A549 (cell line): ENCODE data around the gene ARMC9. TPM values are rescaled to one million over a fixed set of nuclear protein-coding genes. Genes with fewer than 3 reads are reported as not detected.
"Not testable (repeated sequence)": the region's sequence is repeated elsewhere in the genome, so short reads cannot be mapped to it uniquely, and the experiment has no call there.

ENCODE experiments used
- ATAC-seq, 2 experiments: fragments of 200-7000 bp in 1 of 2; fragments of >200 bp in 1 of 2; cut with Nextera tagmentation in 1 of 2; cut with Tn5 transposase in 1 of 2; 3 replicates each; pipeline versions ENCODE4 v1.8.0 to v1.9.1; 2018 to 2020; ENCODE audit warnings: mild to moderate bottlenecking in 1 of 2, moderate library complexity in 1 of 2
- CTCF ChIA-PET: fragments of 300-600 bp; sonication (Branson Sonifier 250); formaldehyde crosslinking; extraction: SDS; loops from one replicate; lab custom pipeline; 2021; ENCODE audit warnings: antibody characterized with exemption, inconsistent platforms; lab: Yijun Ruan, JAX
- POLR2A ChIA-PET: fragments of 350-600 bp; formaldehyde crosslinking; extraction: SDS; loops from one replicate; lab custom pipeline; 2021; ENCODE audit warnings: antibody characterized with exemption, inconsistent platforms; lab: Yijun Ruan, JAX
- DNase-seq, 2 experiments: peaks; one replicate each; pipeline versions ENCODE4 v3.0.0 to v3.0.0-alpha.2; 2011 to 2016; ENCODE audit warnings: low read depth in 1 of 2, low spot score in 1 of 2
- FAIRE-seq: peaks from 2 replicates; lab custom pipeline; 2011; peaks lifted over from hg19 to GRCh38; lab: Jason Lieb, UNC
- H3K27ac ChIP-seq, 2 experiments: fragments of >200 bp; sonication (Bioruptor Twin); formaldehyde crosslinking; 3 replicates each; pipeline ENCODE4 v1.5.1; 2016 to 2017
- H3K4me1 ChIP-seq: fragments of >200 bp; sonication (Bioruptor Twin); formaldehyde crosslinking; 3 replicates; pipeline ENCODE4 v1.6.1; 2016
- H3K4me2 ChIP-seq: fragments of >200 bp; sonication (Bioruptor Twin); formaldehyde crosslinking; 3 replicates; pipeline ENCODE4 v1.6.1; 2016
- H3K4me3 ChIP-seq: fragments of >200 bp; sonication (Bioruptor Twin); formaldehyde crosslinking; 3 replicates; pipeline ENCODE4 v1.5.1; 2016
- H3K9me3 ChIP-seq: fragments of >200 bp; sonication (Bioruptor Twin); formaldehyde crosslinking; 3 replicates; pipeline ENCODE4 v1.6.1; 2016
- CBX2 ChIP-seq: fragments of 200-600 bp; sonication (generic); IDR thresholded peaks from 2 replicates; pipeline ENCODE4 v1.6.1; 2016; ENCODE audit warnings: low read depth, mild to moderate bottlenecking, borderline replicate concordance
- CBX8 ChIP-seq: fragments of 200-600 bp; sonication (generic); IDR thresholded peaks from 2 replicates; pipeline ENCODE4 v1.6.1; 2016
- PHF8 ChIP-seq: fragments of 200-600 bp; sonication (generic); IDR thresholded peaks from 2 replicates; pipeline ENCODE4 v1.6.1; 2016; ENCODE audit warnings: low read depth, mild to moderate bottlenecking, antibody characterized with exemption, moderate library complexity, borderline replicate concordance
- RAD21 ChIP-seq, 2 experiments: fragments of >200 bp in 1 of 2; sonication (Bioruptor Twin) in 1 of 2; formaldehyde crosslinking in 1 of 2; IDR thresholded peaks in 1 of 2; conservative IDR thresholded peaks in 1 of 2; 2 replicates in 1 of 2; 3 replicates in 1 of 2; pipeline ENCODE4 v1.6.1; 2012 to 2018; ENCODE audit warnings: inconsistent platforms in 1 of 2
- RARB ChIP-seq: fragments of 250-450 bp; sonication (Bioruptor Pico); IDR thresholded peaks from 2 replicates; pipeline ENCODE4 v1.8.0; 2021; ENCODE audit warnings: mild to moderate bottlenecking, moderate library complexity
- SMC3 ChIP-seq: fragments of >200 bp; sonication (Bioruptor Twin); formaldehyde crosslinking; IDR thresholded peaks from 3 replicates; pipeline ENCODE4 v1.6.1; 2018; ENCODE audit warnings: inconsistent platforms
- WGBS: methylation state at CpG from one replicate; pipeline ENCODE4 v1.1.6; 2017; ENCODE audit errors: missing lambda C conversion rate; 5-methylcytosine and 5-hydroxymethylcytosine counted together
- polyA plus RNA-seq, 4 experiments: library from polyadenylated mRNA; depleted of rRNA in 3 of 4; stranded (reverse); fragments of >200 nt; fragmentation: RNase III in 1 of 4; extraction: RNeasy Plus Mini Kit Qiagen cat#74134 plus additional on column Dnase treatment in 1 of 4; gene quantifications; 2 replicates in 3 of 4; 3 replicates in 1 of 4; pipeline ENCODE4 v1.2.3, GENCODE V29; 2011 to 2017
- TF ChIP-seq, protein P1 (sequence below): fragments of >200 bp; sonication (Bioruptor Twin); formaldehyde crosslinking; IDR thresholded peaks from 3 replicates; pipeline ENCODE4 v1.5.1; 2016
- TF ChIP-seq, protein P2 (sequence below): fragments of 250-450 bp; sonication (Bioruptor Pico); IDR thresholded peaks from 2 replicates; pipeline ENCODE4 v1.5.0; 2020; ENCODE audit warnings: low read depth, mild to moderate bottlenecking, moderate library complexity

ARMC9 gene
- polyA plus RNA-seq, 2 of the 4 experiments (the other 2 are of a cell fraction), result 12.0 to 14.1 TPM

- DNase-seq, H3K4me1 ChIP-seq, H3K9me3 ChIP-seq, POLR2A ChIA-PET, FAIRE-seq, H3K4me3 ChIP-seq: not testable (repeated sequence)
- Histone ChIP-seq H3K4me2 (peak overlapping the region; percentile 53), H3K27ac (0 out of 6 replicates have a peak overlapping the region, but pooled peaks of 1 of the 2 experiments have one; percentile 26)
- TF ChIP-seq, protein P1, sequence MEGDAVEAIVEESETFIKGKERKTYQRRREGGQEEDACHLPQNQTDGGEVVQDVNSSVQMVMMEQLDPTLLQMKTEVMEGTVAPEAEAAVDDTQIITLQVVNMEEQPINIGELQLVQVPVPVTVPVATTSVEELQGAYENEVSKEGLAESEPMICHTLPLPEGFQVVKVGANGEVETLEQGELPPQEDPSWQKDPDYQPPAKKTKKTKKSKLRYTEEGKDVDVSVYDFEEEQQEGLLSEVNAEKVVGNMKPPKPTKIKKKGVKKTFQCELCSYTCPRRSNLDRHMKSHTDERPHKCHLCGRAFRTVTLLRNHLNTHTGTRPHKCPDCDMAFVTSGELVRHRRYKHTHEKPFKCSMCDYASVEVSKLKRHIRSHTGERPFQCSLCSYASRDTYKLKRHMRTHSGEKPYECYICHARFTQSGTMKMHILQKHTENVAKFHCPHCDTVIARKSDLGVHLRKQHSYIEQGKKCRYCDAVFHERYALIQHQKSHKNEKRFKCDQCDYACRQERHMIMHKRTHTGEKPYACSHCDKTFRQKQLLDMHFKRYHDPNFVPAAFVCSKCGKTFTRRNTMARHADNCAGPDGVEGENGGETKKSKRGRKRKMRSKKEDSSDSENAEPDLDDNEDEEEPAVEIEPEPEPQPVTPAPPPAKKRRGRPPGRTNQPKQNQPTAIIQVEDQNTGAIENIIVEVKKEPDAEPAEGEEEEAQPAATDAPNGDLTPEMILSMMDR, result peak; percentile 62
- TF ChIP-seq RAD21 (conservative IDR thresholded peaks at IDR 0.05 in 1 of 2, IDR thresholded peaks at IDR 0.05 in 1 of 2), result peak; percentile 42 to 50
- TF ChIP-seq SMC3, result peak; percentile 32; the same call in 1 of the 3 replicates
- ATAC-seq, result peak; percentile 45 to 77; a peak in 4 of 6 replicates
- CTCF ChIA-PET, result interaction anchor here (0.7 to 20.2 kb wide), 25 partner anchors 8 to 582 kb away, joined by 3 to 333 read pairs (median 4); partner anchors contain the start of gene B3GNT7
- WGBS, result 5% methylated on average over 16 of the region's 16 CpGs
These were observed 207.4 kb downstream of the ARMC9 start for GRCh38 chr2:231405601-231406367.

DNA sequence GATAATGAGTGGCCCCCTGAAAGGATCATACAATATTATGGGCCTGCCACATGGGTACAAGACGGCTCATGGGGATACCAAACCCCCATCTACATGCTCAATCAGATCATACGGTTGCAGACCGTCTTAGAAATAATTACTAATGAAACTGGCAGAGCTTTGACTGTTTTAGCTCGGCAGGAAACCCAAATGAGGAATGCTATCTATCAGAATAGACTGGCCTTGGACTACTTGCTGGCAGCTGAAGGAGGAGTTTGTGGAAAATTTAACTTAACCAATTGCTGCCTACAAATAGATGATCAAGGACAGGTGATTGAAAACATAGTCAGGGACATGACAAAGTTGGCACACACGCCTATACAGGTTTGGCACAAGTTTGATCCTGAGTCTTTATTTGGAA is 209.3 kb downstream of the ARMC9 start:
- ATAC-seq, H3K4me2 ChIP-seq, H3K9me3 ChIP-seq, DNase-seq, H3K4me3 ChIP-seq, H3K4me1 ChIP-seq, H3K27ac ChIP-seq, FAIRE-seq: not testable (repeated sequence)
- CTCF ChIA-PET, result interaction anchor here (1.1 to 20.2 kb wide), 10 partner anchors 9 to 304 kb away, joined by 3 to 333 read pairs (median 4); partner anchors contain the start of gene B3GNT7
- POLR2A ChIA-PET, result interaction anchor here (1.0 kb wide), 1 partner anchor 56 kb away, joined by 3 read pairs; the partner anchor contains the start of gene NCL
- WGBS, result 52% methylated on average over 5 of the region's 5 CpGs

GRCh38 chr2:231408304-231408703 is 209.9 kb downstream of the ARMC9 start:
- H3K27ac ChIP-seq, H3K9me3 ChIP-seq, FAIRE-seq, H3K4me3 ChIP-seq, ATAC-seq, H3K4me1 ChIP-seq, DNase-seq, H3K4me2 ChIP-seq: not testable (repeated sequence)
- CTCF ChIA-PET, result interaction anchor here (0.7 to 20.2 kb wide), 9 partner anchors 8 to 304 kb away, joined by 3 to 333 read pairs (median 4); partner anchors contain the start of gene B3GNT7
- TF ChIP-seq, protein P1, result peak; percentile 29; the same call in 2 of the 3 replicates
- 0 out of 3 replicates have a peak, but pooled peaks have one; percentile 29 for TF ChIP-seq SMC3
- peak in 1 of 2 experiments; percentile 25; a peak in 2 of 5 replicates for TF ChIP-seq RAD21 (conservative IDR thresholded peaks at IDR 0.05 in 1 of 2, IDR thresholded peaks at IDR 0.05 in 1 of 2)
- 36% methylated on average over 9 of the region's 9 CpGs for WGBS
- POLR2A ChIA-PET, result interaction anchor here (1.0 kb wide), 1 partner anchor 56 kb away, joined by 3 read pairs; the partner anchor contains the start of gene NCL

DNA sequence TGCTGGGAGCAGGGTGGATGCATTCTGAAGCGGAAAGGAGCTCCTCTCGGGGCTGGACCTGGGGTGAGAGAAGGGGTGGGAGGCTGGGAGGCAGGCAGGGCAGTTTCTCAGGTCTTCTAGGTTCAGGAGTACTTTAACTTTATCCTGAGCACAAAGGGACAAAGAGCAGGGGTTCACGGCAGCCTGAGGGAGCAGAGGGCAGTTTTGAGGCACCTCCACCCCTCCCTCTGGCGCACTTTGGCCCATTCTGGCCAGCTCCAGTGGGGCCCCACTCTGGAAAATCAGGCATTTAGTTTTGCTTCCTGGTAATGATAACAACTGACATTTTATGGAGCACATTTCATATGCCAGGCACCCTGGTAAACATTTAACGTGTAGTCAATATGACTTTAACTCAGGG is 211.3 kb downstream of the ARMC9 start:
- POLR2A ChIA-PET, result interaction anchor here (0.9 kb wide), 1 partner anchor 54 kb away, joined by 3 read pairs; the partner anchor contains the start of gene NCL
- no peak for ATAC-seq
- DNase-seq, result no peak
- no peak overlapping the region for H3K27ac ChIP-seq
- CTCF ChIA-PET, result interaction anchor here (0.8 to 20.2 kb wide), 5 partner anchors 12 to 281 kb away, joined by 3 to 333 read pairs (median 141); partner anchors contain the start of gene B3GNT7
- WGBS, result 88% methylated on average over 5 of the region's 5 CpGs
- H3K4me1 ChIP-seq, result peaks cover 8% of the 10 kb centered on the region; the same call in 2 of the 3 replicates
- H3K4me2 ChIP-seq, result no peak overlapping the region
- peaks cover 9% of the 10 kb centered on the region for H3K9me3 ChIP-seq
- H3K4me3 ChIP-seq, result no peak overlapping the region
- TF ChIP-seq CBX2 (no peak), RARB (CRISPR knock-in tag) (no peak), CBX8 (no peak), PHF8 (no peak)
- TF ChIP-seq, protein P2, sequence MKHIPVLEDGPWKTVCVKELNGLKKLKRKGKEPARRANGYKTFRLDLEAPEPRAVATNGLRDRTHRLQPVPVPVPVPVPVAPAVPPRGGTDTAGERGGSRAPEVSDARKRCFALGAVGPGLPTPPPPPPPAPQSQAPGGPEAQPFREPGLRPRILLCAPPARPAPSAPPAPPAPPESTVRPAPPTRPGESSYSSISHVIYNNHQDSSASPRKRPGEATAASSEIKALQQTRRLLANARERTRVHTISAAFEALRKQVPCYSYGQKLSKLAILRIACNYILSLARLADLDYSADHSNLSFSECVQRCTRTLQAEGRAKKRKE (CRISPR knock-in tag), result no peak
- no peak for FAIRE-seq
